Erythroblast (primary cell): ENCODE data around the gene TMEM161A.

Experiments used
- GATA1 ChIP-seq: IDR thresholded peaks from 2 replicates; pipeline ENCODE4 v1.6.1; 2011; ENCODE audit warnings: low read depth, mild to moderate bottlenecking, control low read depth, low read length, moderate library complexity
- POLR2A ChIP-seq: IDR thresholded peaks from 2 replicates; pipeline ENCODE4 v1.6.1; 2011; ENCODE audit warnings: mild to moderate bottlenecking, low read length

DNA sequence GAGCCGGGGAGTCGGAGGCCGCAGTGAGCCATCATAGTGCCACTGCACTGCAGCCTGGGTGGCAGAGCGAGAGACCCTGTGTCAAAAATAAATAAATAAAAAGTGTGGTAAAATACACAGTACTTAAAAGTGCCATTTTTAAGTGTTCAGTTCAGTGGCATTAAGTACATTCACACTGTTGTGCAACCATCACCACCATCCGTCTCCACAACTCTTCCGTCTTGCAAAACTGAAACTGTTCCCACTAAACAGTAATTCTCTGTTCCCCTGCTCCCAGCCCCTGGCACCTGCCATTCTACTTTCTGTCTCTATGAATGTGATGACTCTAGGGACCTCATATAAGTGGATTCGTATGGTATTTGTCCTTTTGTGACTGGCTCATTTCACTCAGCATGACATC, 61.2 kb downstream of the TMEM161A start:
- TF ChIP-seq POLR2A, result no peak
- no peak for TF ChIP-seq GATA1
